Heart right ventricle (tissue), 16 donors: ENCODE measurements around the gene ERGIC3. TPM values are rescaled to one million over a fixed set of nuclear protein-coding genes. Genes with fewer than 3 reads are reported as not detected.

Experiments used
- ATAC-seq, 8 donors: fragments of 200-7000 bp; cut with Tn5 transposase; one replicate each; pipeline ENCODE4 v1.9.1; 2020; ENCODE audit warnings: mild to moderate bottlenecking in 8 of 8, moderate library complexity in 8 of 8, moderate number of reproducible peaks in 1 of 8
- DNase-seq, 2 donors: peaks; one replicate each; pipeline ENCODE4 v3.0.0-alpha.2; 2020
- H3K27ac ChIP-seq, 10 donors: fragments of 200-600 bp; sonication (generic) in 2 of 10; one replicate each; pipeline versions ENCODE4 v1.5.0 to v1.8.0; 2020 to 2022; ENCODE audit warnings: mild to moderate bottlenecking in 3 of 10
- H3K27me3 ChIP-seq, 7 donors: fragments of 200-600 bp; one replicate each; pipeline ENCODE4 v1.8.0; 2021 to 2022; ENCODE audit warnings: mild to moderate bottlenecking in 2 of 7
- H3K36me3 ChIP-seq, 9 donors: fragments of 200-600 bp; sonication (generic) in 1 of 9; one replicate each; pipeline versions ENCODE4 v1.5.0 to v1.8.0; 2020 to 2022; ENCODE audit warnings: mild to moderate bottlenecking in 2 of 9
- H3K4me1 ChIP-seq, 9 donors: fragments of 200-600 bp; sonication (generic) in 1 of 9; one replicate each; pipeline versions ENCODE4 v1.5.0 to v1.8.0; 2020 to 2022; ENCODE audit warnings: mild to moderate bottlenecking in 4 of 9
- H3K4me3 ChIP-seq, 10 donors: fragments of 200-600 bp; sonication (generic) in 2 of 10; one replicate each; pipeline versions ENCODE4 v1.5.0 to v1.8.0; 2020 to 2022; ENCODE audit warnings: mild to moderate bottlenecking in 7 of 10, moderate library complexity in 2 of 10
- H3K9me3 ChIP-seq, 11 donors: fragments of 200-600 bp in 10 of 11; sonication (generic) in 2 of 11; one replicate each; pipeline versions ENCODE4 v1.5.0 to v1.8.0; 2013 to 2022; ENCODE audit warnings: mild to moderate bottlenecking in 2 of 11, control low read depth in 1 of 11, moderate library complexity in 1 of 11
- CTCF ChIP-seq, 9 donors: fragments of 200-600 bp; sonication (generic) in 2 of 9; IDR thresholded peaks; one replicate each; pipeline versions ENCODE4 v1.5.0 to v1.8.0; 2021 to 2022; ENCODE audit warnings: antibody characterized with exemption in 9 of 9, mild to moderate bottlenecking in 5 of 9, moderate library complexity in 1 of 9
- WGBS, 2 donors: extraction: QIAGEN DNeasy Blood & Tissue Kit; methylation state at CpG; one replicate each; pipeline ENCODE4 v1.1.7; 2013; ENCODE audit warnings: inconsistent platforms in 1 of 2; 5-methylcytosine and 5-hydroxymethylcytosine counted together
- intact Hi-C, 10 donors: fragments of 100-400 bp; cut with DNase I; formaldehyde crosslinking; loops; one replicate each; pipeline versions ENCODE4 v1.11.1 to v1.14.2; 2022
- polyA plus RNA-seq, 2 donors: library from polyadenylated mRNA; stranded (reverse); fragments of 200-250 nt; gene quantifications; one replicate each; pipeline ENCODE4 v1.2.3, GENCODE V29; 2013
- total RNA-seq, 10 donors: library from RNA; stranded (reverse); fragmentation: NEBNext Ultra II Directional in 3 of 10; extraction: Animal tissue kit (Norgen Biotek cat#: 25700) in 3 of 10; gene quantifications; one replicate each; pipeline versions ENCODE4 v1.2.1 to v1.2.4, GENCODE V29; 2021 to 2023
- donor health status: Arrhythmogenic right ventricular cardiomyopathy.
- donor health status: ischemic (EF 13 %, LVEDD 7.1; RV severe dilation, severe dysfunction).
- donor health status: healthy with polysubstance abuse.
- donor health status: DM: no; HTN: yes; CAD: no.
- donor health status: DM: no; HTN: no; CAD: no.
- donor health status: ischemic (EF 25% LVEDD 6.9; RV normal size, moderate dysfunction).
- donor health status: ischemic (EF 25% LVEDD 5.7; RV mildly dilated, moderate dysfunction).
- donor health status: healthy.
- donor health status: DM: yes; HTN: yes; CAD: no.
- donor health status: Ischemic cardiomyopathy.
- donor health status: ischemic (EF 35%, LVEDD 5.7; RV mildly dilated, moderate dysfunction).
- donor health status: nonischemic (EF 11% LVEDD 7.7; RV severe dilation, severe dysfunction).
- donor health status: DM: yes; HTN: yes; CAD: no.
- donor health status: PGD.
- donor health status: ischemic (EF 29% LVEDD 5.4; RV normal size, mild dysfunction).
- donor health status: nonischemic (EF 23%, LVEDD 6.1; RV moderate dilation, normal function).

The ERGIC3 gene
- total and polyA plus RNA-seq, 12 donors: 40.9 to 143 (median 103) TPM

GRCh38 chr20:35559042-35559693 lies 17.3 kb downstream of the ERGIC3 start:
- WGBS, 2 donors: 92 to 96% methylated on average over 24 of the region's 24 CpGs
- intact Hi-C loops: loop anchor here in 1 of 10 donors (10.0 kb wide), 1 partner anchor 136 kb away; the partner anchor contains the start of genes NFS1 and ROMO1
- no peak for DNase-seq

DNA sequence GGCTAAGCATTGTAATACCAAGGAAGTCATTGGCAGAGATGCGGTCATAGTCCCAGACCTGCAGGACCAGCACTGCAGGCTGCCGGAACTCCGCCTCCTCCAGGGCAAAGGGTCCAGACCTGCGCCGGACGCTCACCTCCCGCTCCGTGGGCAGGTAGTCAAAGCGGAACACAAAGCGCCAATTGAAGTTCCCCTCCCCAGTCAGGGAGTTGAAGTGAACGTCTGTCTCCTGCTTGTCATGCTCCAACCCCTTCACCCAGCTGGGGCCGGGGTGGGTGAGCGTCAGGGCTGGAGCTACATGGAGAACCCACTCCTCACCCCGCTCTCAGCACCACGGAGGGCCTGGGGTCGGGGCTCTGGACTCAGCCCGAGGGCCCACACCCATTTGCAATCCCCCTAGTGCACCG lies 18.2 kb downstream of the ERGIC3 start:
- H3K4me3 ChIP-seq: no peak overlapping the region
- DNase-seq: no peak
- H3K4me1 ChIP-seq: no peaks in the 10 kb centered on the region
- no peaks in the 10 kb centered on the region for H3K27me3 ChIP-seq
- no peaks in the 10 kb centered on the region for H3K9me3 ChIP-seq
- no peak for TF ChIP-seq CTCF (IDR thresholded peaks at IDR 0.05)
- H3K27ac ChIP-seq: no peak overlapping the region
- intact Hi-C loops: no loop called here
- no peak for ATAC-seq
- H3K36me3 ChIP-seq: peaks cover 0 to 38% (median 5%) of the 10 kb centered on the region in 9 donors
- 68 to 79% methylated on average over 18 of the region's 18 CpGs for WGBS, 2 donors

More at GRCh38 chr20:35559042-35559693, 17.3 kb downstream of the ERGIC3 start:
- H3K9me3 ChIP-seq: no peaks in the 10 kb centered on the region
- H3K36me3 ChIP-seq: peaks cover 0 to 48% (median 5%) of the 10 kb centered on the region in 9 donors
- TF ChIP-seq CTCF (IDR thresholded peaks at IDR 0.05): no peak
- H3K27me3 ChIP-seq: no peaks in the 10 kb centered on the region
- no peaks in the 10 kb centered on the region for H3K4me1 ChIP-seq
- ATAC-seq: no peak
- H3K27ac ChIP-seq: no peak overlapping the region
- H3K4me3 ChIP-seq: no peak overlapping the region

DNA sequence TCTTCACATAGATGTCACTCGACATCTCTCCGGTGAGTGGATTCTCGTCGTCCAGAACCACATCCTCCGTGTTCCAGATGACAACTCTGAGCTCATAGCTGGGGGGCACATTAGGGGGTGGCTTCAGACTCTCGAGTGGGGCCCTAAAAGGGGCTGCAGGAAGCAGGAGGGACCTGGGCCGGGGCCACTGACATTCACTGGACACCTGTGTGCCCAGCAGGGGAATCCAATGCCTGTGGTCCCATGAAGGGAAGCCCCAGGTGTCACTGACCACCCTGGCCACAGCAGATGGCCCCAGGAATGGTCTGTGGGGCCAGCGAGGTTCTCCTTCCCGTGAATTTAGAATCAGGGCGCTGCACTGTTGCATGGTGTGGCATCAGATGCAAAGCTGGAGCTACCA lies 18.7 kb downstream of the ERGIC3 start:
- ATAC-seq (no peak), DNase-seq (no peak)
- Histone ChIP-seq H3K4me1 (no peaks in the 10 kb centered on the region), H3K4me3 (no peak overlapping the region), H3K9me3 (no peaks in the 10 kb centered on the region), H3K27me3 (no peaks in the 10 kb centered on the region), H3K36me3 (peaks cover 0 to 34% (median 5%) of the 10 kb centered on the region in 9 donors), H3K27ac (no peak overlapping the region)
- no peak for TF ChIP-seq CTCF (IDR thresholded peaks at IDR 0.05)
- 71 to 72% methylated on average over 10 of the region's 10 CpGs for WGBS, 2 donors
- intact Hi-C loops: no loop called here

DNA sequence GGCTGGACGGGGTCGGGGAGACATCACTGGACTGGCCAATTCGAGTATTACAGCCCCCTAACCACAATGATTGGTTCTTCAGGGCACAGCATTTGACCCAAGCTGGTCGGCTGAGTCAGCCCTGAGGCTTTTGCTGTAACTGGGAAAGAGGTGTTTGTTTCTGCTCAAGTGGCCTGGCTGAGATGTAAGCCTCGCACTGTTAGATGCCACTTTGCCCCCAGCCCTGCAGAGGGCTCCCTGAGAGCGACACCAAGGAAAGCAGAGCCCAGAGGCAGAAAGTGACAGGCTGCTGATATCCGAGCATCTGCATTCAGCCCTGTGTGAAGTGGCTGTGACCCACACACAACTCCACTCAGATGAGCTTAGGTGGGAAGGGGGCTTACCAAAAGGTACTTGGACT lies 19.4 kb downstream of the ERGIC3 start:
- TF ChIP-seq CTCF (IDR thresholded peaks at IDR 0.05): peak in 4 of 9 donors; percentile 35 to 47 (median 42)
- Histone ChIP-seq H3K4me3 (no peak overlapping the region), H3K27me3 (no peaks in the 10 kb centered on the region), H3K27ac (no peak overlapping the region), H3K9me3 (no peaks in the 10 kb centered on the region), H3K36me3 (peaks cover 0 to 27% (median 0%) of the 10 kb centered on the region in 9 donors), H3K4me1 (no peaks in the 10 kb centered on the region)
- intact Hi-C loops: no loop called here
- peak in 7 of 8 donors; percentile 26 to 75 (median 54) for ATAC-seq
- 21 to 25% methylated on average over 7 of the region's 7 CpGs for WGBS, 2 donors
- no peak for DNase-seq
